Measurements from ENCODE around the gene INTS1.

INTS1 gene

DNA sequence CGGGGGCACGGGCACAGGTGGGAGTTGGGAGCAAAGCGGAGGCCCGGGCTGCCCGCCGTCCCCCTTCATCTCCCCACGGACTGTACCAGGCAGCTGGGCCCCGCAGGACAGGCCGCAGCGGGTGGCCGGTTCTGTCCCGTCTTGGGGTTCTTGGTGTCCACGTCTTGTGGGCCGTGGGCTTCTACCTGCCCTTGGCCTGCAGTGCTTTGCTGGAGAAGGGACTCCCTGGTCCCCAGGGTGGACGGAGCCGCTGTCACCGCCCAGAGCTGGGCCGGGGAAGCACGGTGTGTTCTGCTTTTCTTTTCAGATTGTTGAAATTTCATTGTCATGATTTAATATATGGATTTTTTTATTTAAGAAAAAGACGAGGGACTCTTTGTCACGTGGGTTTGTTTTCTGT lies 38.1 kb upstream of the INTS1 start:
- in situ Hi-C loops (cut with MboI; ENCODE audit: low sequenced_read_pairs): no loop called here

DNA sequence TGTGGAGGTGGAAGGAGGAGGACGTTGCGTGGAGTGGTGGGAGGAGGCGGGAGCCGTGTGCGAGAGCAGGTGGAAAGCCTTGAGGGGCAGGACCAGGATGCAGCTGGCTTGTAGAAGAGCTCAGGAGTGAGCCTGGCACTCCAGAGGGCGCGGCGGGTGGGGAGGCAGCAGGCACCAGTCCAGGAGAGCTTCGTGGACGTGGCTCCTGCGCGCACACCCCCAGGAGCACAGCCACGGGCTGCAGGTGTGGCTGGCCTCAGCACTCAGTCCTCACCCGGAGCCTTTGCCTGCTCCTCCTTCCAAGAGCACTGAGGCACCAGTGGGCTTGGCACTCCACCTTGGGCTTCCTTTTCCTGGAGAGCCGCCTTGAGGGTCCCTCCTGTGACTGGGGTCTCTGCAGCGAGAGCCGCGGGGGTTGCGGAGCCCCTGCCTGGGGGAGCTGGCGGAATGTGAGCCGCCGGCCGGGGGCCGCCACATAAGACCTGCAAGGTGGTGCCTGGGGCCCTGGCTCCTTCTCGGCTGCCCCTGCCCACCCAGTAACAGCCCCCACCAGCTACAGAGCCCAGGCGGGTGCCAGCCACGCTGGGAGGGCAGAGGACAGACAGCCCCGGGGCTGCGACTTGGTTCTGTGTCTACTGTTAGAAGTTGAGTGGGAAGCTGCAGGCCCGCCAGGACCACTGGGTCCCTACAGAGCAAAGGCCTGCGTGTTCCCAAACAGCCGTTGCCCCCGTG lies 37.4 kb upstream of the INTS1 start:
- in situ Hi-C loops (cut with MboI; ENCODE audit: low sequenced_read_pairs): no loop called here

DNA sequence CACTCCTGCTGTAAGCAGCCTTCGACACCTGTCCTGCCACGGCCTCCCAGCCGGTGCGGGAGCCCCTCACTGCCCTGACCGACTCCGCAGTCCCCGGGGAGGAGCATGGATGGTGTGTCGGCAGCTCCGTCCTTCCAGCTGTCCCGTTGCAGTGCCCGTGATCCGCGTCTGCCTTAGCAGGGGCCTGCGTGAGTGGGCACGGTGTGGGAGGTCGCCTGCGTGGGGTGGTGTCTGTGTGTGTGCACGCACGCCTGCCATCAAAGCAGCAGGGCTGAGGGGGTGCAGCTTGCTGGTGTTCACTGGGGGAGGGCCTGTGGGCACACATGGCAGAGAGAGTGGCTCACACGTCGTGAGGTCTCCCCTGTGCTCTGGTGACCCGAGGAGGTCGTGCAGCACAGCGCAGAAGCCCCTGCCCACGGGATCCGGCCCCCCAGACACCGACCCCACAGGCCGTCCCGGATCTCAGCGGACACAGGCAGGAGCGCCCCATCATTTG lies 36.6 kb upstream of the INTS1 start:
- in situ Hi-C loops (cut with MboI; ENCODE audit: low sequenced_read_pairs): no loop called here

DNA sequence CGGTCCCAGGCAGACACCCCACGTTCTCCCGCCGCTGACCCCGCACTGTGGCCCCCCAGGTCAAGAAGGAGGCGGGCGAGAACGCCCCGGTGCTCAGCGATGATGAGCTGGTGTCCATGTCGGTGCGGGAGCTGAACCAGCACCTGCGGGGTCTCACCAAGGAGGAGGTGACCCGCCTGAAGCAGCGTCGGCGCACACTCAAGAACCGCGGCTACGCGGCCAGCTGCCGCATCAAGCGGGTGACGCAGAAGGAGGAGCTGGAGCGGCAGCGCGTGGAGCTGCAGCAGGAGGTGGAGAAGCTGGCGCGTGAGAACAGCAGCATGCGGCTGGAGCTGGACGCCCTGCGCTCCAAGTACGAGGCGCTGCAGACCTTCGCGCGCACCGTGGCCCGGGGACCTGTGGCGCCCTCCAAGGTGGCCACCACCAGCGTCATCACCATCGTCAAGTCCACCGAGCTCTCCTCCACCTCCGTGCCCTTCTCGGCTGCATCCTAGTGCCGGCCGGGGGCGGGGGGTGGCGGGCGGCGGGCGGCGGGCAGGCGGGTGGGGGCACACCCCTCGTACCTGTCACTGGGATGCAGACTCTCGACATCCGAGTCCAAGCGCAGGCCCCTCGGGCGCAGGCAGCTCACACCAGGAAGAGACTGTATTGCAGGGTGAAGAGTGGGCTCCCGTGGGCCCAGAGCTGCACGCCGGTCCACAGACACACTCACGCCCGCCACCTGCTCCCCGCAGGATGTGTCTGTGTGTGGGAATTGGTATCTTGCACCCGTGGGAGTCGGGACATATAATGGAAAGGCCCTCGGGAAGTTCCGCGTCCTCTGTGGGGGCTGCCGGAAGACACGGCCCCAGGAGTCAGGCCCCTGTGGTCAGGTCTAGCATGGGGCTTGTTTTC lies 35.9 kb upstream of the INTS1 start:
- in situ Hi-C loops (cut with MboI; ENCODE audit: low sequenced_read_pairs): no loop called here

DNA sequence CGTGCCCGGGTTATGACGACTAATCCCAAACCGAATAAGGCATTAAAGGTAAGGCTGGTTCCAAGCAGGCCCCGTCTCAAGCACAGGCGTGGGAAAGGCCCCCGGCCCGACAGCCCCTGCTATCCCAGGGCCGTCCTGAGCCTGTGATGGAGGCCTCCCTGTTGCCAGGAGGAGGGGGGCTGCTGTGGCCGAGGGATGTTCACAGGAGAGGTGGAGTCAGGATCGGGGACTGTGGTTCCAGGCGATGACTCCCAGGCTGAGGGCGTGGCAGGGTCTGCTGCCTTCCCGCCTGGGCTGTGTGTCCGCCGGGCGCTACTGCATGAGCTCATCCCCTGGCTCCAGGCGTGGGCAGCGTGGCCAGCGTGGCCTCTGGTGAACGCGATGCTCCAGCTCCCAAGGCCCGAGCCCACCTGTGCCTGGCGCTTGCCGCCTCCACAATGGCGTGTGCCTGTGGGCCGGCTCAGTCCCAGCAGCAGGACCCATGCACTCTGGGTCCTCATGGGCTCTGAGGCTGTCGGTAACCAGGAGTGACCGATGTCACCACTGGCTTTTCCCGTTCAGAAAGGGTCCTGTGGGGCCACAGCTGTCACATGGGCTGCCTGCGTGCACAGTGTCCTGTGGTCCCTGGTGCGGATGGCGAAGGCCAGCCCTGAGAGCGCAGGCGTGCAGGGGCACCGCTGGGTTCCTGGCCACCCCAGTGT lies 35.1 kb upstream of the INTS1 start:
- in situ Hi-C loops (cut with MboI; ENCODE audit: low sequenced_read_pairs): no loop called here

DNA sequence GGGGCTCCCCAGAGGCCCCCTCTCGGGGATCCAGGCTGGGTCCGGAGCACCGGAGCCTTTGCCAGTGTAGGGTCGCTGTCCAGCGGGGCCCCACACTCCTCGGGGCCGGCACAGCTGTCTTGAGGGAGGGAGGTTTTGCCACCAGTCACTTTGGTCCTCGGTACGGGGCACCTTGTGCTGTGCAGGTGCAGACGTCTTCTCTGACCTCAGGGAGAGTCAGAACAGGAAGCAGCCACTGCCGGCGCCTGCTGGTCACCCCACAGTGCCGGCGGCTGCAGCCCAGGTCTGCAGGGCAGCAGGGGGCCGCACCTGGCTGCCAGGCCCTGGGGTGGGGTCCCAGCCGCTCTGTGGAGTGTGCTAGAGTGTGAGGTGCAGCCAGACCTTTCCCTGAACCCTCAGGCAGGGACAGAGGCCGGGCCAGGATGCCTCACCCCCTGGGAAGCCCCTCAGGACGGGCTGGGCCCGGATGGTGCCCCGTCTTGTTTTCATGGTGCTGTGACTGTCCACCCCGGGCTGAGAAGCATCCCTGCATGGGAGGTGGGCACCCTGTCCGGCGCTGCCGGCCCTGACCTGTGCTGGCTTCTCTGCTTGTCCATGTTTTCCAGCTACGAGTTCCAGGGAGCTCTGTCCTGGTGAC lies 34.5 kb upstream of the INTS1 start:
- in situ Hi-C loops (cut with MboI; ENCODE audit: low sequenced_read_pairs): no loop called here

DNA sequence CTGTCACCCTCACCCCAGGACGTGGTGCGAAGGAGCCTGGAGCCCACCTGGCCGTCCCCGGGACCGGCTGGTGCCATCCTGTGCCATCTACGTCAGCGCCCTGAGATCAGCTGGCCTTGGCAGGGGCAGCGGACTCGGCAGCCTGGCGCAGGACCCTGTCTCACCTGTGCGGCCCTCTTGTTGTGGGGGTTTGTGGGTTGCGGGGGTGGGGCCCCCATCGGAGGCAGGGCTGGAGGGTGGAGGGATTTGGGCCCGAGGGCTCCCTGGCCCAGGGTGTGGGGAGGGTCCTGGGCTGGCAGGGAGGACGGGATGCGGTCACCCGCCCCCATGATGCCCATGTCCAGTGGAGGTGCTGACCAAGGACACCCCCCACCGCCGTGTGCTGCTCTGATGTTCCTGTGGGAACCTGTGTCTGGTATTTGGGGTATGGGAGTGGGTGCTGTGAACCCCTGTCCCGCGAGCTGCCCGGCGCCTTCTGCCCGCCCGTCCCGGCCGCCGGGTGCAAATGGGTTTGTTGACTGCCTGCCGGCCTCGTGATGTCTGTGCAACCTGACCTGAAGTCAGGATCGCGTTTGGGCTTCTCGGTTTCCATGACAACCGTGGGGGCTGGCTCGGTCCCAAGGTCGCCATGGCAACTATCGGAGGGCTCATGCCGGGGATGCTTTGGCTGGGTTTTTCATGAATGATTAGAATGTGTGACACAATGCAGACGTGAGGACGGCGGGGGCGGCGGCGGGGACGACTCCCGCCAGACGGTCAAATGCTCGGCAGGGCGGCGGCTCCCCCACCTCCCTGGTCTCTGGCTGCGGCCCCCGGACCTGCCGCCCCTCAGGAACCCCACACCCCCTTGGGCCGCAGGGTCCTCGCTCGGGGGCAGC lies 33.6 kb upstream of the INTS1 start:
- in situ Hi-C loops (cut with MboI; ENCODE audit: low sequenced_read_pairs): no loop called here

DNA sequence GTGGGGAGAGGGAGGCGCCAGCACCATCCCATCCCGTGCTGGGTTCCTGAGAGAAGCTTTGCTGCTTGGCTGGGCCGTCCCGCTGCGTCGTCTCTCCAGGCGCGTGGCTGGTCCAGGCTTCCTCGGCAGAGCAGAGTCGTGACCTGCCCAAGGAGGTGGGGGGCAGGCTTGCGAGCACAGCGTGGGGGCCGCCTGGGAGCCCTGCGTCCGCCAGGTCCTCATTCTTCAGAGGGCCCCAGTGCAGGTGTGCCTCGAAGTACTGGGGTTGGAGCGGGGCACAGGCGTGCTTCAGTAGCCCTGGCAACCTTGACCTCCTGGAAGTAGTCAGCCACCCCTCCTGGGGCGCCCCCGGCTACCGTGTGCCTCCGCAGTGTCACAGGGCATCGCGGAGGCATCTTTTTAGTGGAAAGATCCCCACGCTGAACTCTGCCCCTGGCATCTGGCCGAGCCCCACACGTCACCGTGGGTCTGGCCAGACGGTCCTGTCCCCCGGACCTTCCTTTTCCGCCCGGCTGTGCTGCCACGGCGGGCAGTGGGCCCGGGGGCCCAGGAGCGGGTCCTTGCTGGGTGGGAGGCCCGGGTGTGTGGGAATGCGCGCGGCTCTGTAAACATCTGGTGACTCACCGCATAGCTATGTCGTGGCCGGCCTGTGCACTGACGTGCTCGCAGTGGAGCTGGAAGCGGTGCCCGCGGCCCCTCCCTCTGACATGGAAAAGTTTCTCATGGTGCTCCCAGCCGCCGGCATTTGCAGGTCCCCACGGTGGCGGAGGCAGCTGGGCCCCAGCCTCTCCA lies 32.8 kb upstream of the INTS1 start:
- in situ Hi-C loops (cut with MboI; ENCODE audit: low sequenced_read_pairs): no loop called here

DNA sequence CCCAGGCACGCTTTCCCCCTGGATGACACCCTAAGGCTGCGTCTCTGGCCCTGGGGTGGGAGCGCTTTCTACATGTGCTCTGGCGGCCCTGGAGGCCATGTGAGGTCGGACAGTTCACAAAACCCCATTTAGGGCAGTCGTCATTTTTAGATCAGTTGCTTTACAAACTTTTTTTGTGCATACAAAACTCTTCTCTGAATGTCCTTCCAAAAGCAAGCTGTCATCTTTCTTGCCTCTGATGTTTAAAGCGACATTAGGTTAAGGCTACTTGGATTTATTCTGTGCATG lies 32.2 kb upstream of the INTS1 start:
- in situ Hi-C loops (cut with MboI; ENCODE audit: low sequenced_read_pairs): no loop called here

DNA sequence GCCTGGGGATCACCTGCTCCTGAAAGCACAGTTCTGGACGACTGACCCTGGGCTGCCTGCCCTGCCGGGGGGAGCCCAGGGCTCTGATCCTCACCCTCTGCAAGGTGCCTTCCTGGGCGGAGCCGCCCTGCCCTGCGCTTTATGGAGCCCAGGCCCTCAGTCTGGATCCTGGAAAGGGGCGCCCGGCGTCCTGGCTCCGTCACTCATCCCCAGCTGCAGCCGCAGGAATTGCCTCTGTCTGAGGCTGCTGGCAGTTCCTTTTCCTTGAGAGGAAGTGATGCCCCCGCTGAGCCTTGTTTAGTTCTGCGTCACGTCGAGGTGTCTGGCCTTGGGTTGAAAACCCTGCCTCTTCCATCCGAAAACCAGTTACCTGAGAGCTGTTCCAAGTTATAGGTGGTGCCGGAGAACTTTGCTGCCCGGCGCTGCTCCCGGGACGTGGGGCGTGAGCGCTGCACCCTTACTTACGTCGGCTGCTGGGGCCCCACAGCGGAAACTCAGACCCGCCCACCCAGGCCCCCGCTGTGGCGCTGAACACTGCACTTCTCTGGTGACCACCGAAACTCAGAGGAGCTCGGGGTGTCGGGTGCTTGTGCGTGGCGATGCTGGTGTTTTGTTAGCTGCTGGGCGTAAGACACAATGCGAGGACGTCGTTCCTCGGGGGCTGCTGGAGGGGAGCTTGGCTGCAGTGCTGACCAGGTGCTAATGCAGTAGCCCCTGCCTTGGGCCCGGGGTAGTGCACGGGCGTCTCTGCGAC lies 31.7 kb upstream of the INTS1 start:
- in situ Hi-C loops (cut with MboI; ENCODE audit: low sequenced_read_pairs): no loop called here

DNA sequence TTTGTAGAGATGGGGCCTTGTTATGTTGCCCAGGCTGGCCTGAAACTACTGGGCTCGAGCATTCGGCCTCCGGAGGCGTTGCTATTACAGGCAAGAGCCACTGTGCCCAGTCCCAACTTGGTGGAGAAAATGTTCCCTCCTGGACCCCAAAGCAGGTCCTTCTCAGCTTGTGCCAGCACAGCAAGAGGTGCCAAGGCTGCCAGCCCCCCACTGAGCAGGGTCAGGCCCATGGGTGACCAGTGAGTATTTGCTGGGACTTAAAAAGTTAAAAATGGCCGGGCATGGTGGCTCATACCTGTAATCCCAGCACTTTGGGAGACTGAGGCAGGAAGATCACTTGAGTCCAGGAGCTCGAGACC lies 30.9 kb upstream of the INTS1 start:
- in situ Hi-C loops (cut with MboI; ENCODE audit: low sequenced_read_pairs): no loop called here

DNA sequence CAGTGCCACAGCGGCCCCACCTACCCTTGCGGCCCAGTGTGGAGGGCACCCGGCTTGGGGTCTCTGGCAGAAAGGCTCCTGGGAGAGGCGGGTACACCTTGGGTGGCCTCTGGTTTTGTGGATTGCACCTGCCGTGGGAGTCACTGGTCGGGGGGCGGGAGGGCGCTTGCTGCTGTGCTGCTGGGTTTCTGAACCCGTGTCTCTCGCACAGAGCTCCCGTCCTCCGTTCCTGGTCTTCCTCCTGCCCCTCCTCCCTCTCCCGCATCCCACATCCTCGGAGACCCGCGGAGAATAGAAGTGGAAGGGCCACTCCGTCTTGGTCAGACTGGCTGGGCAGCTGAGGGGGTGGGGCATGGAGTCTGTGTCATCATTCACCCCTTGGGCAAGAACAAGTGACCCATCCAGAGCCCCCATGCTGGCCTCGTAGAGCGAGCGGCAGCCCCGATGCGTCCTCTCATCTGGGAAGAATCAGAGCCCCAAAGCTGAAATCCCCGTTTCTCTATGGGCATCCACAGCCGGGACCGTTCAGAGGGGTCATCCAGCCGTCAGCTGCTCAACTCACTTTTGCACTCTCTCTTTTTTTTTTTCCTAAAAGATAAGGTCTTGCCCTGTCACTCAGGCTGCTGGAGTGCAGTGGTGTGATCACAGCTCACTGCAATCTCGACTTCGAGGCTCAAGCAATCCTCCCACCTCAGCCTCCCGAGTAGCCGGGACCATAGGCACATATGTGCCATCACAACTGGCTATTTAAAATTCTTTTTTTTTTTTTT lies 30.3 kb upstream of the INTS1 start:
- in situ Hi-C loops (cut with MboI; ENCODE audit: low sequenced_read_pairs): no loop called here

DNA sequence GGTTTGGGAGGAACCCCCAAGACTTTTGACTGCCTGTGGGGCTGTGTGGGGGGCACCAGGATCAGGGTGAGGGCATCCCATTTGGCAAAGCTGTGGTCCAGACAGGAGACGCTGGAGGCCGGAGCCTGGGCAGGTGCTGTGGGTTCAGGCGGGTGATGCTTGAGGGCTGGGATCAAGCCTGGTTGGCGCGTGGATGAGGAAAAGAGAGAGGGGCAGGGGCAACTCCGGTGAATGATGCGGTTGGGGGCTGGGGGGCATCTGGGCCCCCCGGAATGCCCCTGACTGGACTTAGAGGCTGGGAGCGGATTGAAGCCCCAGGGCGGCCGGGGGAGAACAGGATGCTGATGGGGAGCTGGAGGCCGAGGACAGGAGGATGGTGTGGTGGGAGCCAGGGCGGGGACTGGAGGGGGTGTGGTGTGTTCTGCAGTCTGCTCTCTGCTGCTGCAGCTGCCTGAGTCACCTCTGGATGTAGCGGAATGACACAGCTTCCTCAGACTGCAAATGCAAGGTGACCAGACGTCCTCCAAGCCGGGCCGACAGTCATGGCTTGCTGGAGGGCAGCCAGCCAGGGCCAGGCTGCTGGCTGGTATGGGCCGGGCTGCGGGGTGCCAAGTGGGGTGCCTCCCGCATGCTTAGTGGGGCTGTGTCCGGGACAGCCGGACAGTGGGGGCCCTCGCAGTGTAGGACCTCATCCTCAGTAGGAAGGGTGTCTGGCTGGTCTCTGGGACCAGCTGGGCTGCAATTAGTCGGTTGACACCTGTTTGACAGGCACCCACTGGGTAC lies 29.5 kb upstream of the INTS1 start:
- in situ Hi-C loops (cut with MboI; ENCODE audit: low sequenced_read_pairs): no loop called here

DNA sequence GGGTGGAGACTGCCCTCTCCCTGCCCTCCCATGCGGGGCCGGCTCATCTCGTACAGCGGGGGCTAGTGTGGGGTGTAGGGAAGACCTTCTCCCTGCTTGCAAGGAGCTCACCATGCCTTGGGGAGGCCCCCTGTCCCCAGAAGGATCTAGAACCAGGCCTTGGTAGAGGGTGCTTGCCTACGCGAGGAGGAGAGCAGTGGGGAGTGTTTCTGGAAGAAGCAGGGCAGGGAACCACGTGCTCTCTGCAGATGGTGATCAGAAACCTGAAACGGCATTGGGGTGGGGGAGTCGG lies 29.0 kb upstream of the INTS1 start:
- in situ Hi-C loops (cut with MboI; ENCODE audit: low sequenced_read_pairs): no loop called here

DNA sequence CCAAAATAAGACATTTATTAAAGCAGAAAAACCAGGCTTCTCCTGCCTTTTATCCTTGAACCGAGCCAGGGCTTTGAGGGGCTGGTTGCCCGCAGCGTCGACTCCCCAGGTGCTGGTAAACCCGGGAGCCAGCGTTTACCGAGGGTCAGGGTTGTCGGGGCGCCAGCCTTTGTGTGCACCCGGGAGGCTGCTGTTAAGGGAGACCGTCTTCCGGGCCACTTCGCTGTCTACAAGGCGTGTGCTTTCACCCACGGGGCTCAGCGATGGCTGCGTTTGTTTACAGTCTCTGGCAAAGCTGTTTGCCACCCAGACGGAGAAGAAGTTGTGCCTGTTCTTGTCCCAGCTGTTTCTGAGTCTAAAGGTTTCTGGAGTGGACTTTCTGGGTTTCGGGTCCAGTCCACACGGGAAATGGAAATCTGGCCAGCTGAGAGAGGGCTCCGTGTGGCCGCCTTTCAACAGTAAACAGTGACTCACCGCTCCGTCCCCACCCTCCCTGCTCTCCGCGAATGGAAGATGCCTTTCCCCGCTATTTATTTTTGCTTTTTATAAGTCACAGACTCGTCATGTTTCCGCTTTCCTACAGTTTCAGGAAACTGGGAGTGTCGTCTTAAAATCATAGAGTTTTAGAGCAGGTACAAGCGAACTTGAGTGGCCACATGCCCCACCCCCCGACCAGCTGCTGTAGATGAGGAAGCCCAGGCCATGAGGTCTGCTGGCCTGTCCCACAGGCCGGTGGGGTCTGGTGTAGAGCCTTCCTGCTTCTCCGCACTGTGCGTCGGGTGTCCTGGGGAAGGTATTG lies 28.5 kb upstream of the INTS1 start:
- in situ Hi-C loops (cut with MboI; ENCODE audit: low sequenced_read_pairs): no loop called here

DNA sequence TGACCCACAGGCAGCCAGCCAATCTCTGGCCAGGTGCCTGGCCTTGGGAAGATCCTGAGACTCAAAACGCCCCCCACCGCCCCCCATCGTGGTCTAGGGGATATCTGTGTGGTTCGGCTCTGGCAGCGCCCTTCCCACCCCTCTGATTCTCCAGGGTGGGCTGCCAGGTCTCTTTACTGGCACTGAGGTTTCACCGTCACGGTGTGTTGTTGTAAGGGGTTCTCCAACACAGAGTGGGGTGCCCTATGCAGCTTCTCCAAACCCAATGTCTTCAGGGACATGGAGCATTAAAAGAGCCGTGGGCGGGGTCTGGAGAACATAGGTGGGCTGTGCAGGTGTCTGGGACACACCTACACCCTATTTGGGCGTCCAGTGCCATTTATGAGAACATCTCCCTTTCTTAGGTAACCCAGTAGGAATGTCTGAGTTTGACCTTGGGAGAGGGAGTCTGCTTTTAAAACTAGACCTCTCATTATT lies 27.8 kb upstream of the INTS1 start:
- in situ Hi-C loops (cut with MboI; ENCODE audit: low sequenced_read_pairs): no loop called here
